ENCODE measurements around the gene COL26A1. TPM values are rescaled to one million over a fixed set of nuclear protein-coding genes. Genes with fewer than 3 reads are reported as not detected.
A peak's percentile ranks its signal among the peaks of the same experiment; 100 is the strongest.
"Not testable (repeated sequence)": the region's sequence is repeated elsewhere in the genome, so short reads cannot be mapped to it uniquely, and the experiment has no call there.

The COL26A1 gene
- total RNA-seq, 1 donor from 2014 or later: 3.5 TPM

- no peak for DNase-seq
Measured at GRCh38 chr7:101453617-101454016, 90.9 kb downstream of the COL26A1 start.

- no peak for DNase-seq
Measured at GRCh38 chr7:101457001-101457750, 94.5 kb downstream of the COL26A1 start.

GRCh38 chr7:101465131-101465530 is 102.5 kb downstream of the COL26A1 start:
- no peak for DNase-seq

- no peak for DNase-seq
Measured at GRCh38 chr7:101465576-101466196, 103.0 kb downstream of the COL26A1 start.

GRCh38 chr7:101466871-101467270 is 104.2 kb downstream of the COL26A1 start:
- DNase-seq: no peak

- DNase-seq: no peak
Measured at GRCh38 chr7:101468546-101469275, 106.0 kb downstream of the COL26A1 start.

- no peak for DNase-seq
Measured at GRCh38 chr7:101470668-101471487, 108.2 kb downstream of the COL26A1 start.

GRCh38 chr7:101474178-101474577 is 111.5 kb downstream of the COL26A1 start:
- no peak for DNase-seq

GRCh38 chr7:101475691-101476090 is 113.0 kb downstream of the COL26A1 start:
- not testable (repeated sequence) for DNase-seq

GRCh38 chr7:101479217-101479616 is 116.5 kb downstream of the COL26A1 start:
- DNase-seq: no peak

- not testable (repeated sequence) for DNase-seq
Measured at GRCh38 chr7:101486056-101486432, 123.4 kb downstream of the COL26A1 start.

- peak; percentile 80 for DNase-seq
Measured at GRCh38 chr7:101486433-101487104, 123.9 kb downstream of the COL26A1 start.

- no peak for DNase-seq
Measured at GRCh38 chr7:101487105-101487458, 124.4 kb downstream of the COL26A1 start.

- no peak for DNase-seq
Measured at GRCh38 chr7:101487753-101488152, 125.1 kb downstream of the COL26A1 start.

GRCh38 chr7:101488826-101489572 is 126.3 kb downstream of the COL26A1 start:
- no peak for DNase-seq

GRCh38 chr7:101490439-101490838 is 127.8 kb downstream of the COL26A1 start:
- DNase-seq: not testable (repeated sequence)

GRCh38 chr7:101491442-101491841 is 128.8 kb downstream of the COL26A1 start:
- not testable (repeated sequence) for DNase-seq

GRCh38 chr7:101494602-101495329 is 132.1 kb downstream of the COL26A1 start:
- no peak for DNase-seq

GRCh38 chr7:101496017-101496416 is 133.3 kb downstream of the COL26A1 start:
- DNase-seq: no peak

GRCh38 chr7:101501351-101501750 is 138.7 kb downstream of the COL26A1 start:
- DNase-seq: no peak

Measured in skin of body (tissue), 2 donors.